Measurements from ENCODE around the gene LRRC51.
A peak's percentile ranks its signal among the peaks of the same experiment; 100 is the strongest.

The LRRC51 gene

DNA sequence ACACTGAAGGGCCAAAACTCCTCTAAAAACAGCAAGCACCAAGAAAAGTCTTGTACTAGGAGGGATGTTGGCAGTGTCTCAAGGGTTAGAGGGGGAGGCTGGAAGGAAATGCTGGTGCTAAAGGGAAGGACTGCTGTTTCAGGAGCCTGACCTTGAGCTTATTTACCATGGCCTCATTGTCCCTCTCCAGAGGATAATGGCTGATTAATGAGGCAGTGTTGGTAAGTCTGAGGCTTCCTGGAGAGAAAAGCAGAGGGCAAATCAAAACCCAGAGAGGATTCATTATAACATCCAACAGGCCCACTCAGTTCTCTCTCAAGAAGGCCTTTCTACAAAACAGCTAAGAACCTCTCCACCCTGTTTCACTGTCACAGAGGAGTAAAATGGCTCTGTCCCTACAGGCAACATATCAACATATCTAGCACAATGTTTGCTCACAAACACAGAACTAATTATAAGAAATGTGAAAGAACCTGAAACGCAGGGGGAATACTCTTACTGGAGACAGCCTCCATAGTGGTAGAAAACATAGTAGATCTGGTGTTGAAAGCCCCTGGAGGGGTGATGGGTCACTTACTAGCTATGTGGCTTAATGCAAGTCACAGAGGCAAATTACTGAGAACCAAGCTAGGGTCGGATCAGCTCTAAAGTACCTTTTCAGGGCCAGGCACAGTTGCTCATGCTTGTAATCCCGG lies 31.7 kb upstream of the LRRC51 start:
- no peak overlapping the region for H3K4me3 ChIP-seq (ENCODE audit: low read length)
- peaks cover 8% of the 10 kb centered on the region for H3K4me1 ChIP-seq (ENCODE audit: control insufficient read depth, insufficient read depth, low read length)
- H3K9ac ChIP-seq (ENCODE audit: low read length): peak overlapping the region; percentile 51
- no peaks in the 10 kb centered on the region for H3K27me3 ChIP-seq (ENCODE audit: control insufficient read depth, insufficient read depth, low read length)
- no peaks in the 10 kb centered on the region for H3K9me3 ChIP-seq (ENCODE audit: control insufficient read depth, low read length)
- no peaks in the 10 kb centered on the region for H3K36me3 ChIP-seq (ENCODE audit: control insufficient read depth, insufficient read depth, low read length)

GRCh38 chr11:72058416-72059034 lies 22.1 kb upstream of the LRRC51 start:
- no peak overlapping the region for H3K9ac ChIP-seq (ENCODE audit: low read length)
- H3K27me3 ChIP-seq (ENCODE audit: control insufficient read depth, insufficient read depth, low read length): no peaks in the 10 kb centered on the region
- H3K4me1 ChIP-seq (ENCODE audit: control insufficient read depth, insufficient read depth, low read length): no peaks in the 10 kb centered on the region
- no peaks in the 10 kb centered on the region for H3K9me3 ChIP-seq (ENCODE audit: control insufficient read depth, low read length)
- H3K36me3 ChIP-seq (ENCODE audit: control insufficient read depth, insufficient read depth, low read length): no peaks in the 10 kb centered on the region
- no peak overlapping the region for H3K4me3 ChIP-seq (ENCODE audit: low read length)

- Histone ChIP-seq H3K36me3 (ENCODE audit: control insufficient read depth, insufficient read depth, low read length) (no peaks in the 10 kb centered on the region), H3K4me3 (ENCODE audit: low read length) (no peak overlapping the region), H3K9ac (ENCODE audit: low read length) (no peak overlapping the region), H3K27me3 (ENCODE audit: control insufficient read depth, insufficient read depth, low read length) (no peaks in the 10 kb centered on the region), H3K9me3 (ENCODE audit: control insufficient read depth, low read length) (no peaks in the 10 kb centered on the region), H3K4me1 (ENCODE audit: control insufficient read depth, insufficient read depth, low read length) (peaks cover 6% of the 10 kb centered on the region)
Measured at GRCh38 chr11:72061739-72062396, 18.8 kb upstream of the LRRC51 start.

GRCh38 chr11:72066855-72067254 lies 13.8 kb upstream of the LRRC51 start:
- Histone ChIP-seq H3K27me3 (ENCODE audit: control insufficient read depth, insufficient read depth, low read length) (no peaks in the 10 kb centered on the region), H3K36me3 (ENCODE audit: control insufficient read depth, insufficient read depth, low read length) (no peaks in the 10 kb centered on the region), H3K4me3 (ENCODE audit: low read length) (no peak overlapping the region), H3K4me1 (ENCODE audit: control insufficient read depth, insufficient read depth, low read length) (peaks cover 34% of the 10 kb centered on the region), H3K9me3 (ENCODE audit: control insufficient read depth, low read length) (no peaks in the 10 kb centered on the region), H3K9ac (ENCODE audit: low read length) (no peak overlapping the region)

- no peak overlapping the region for H3K9ac ChIP-seq (ENCODE audit: low read length)
- H3K27me3 ChIP-seq (ENCODE audit: control insufficient read depth, insufficient read depth, low read length): no peaks in the 10 kb centered on the region
- H3K4me3 ChIP-seq (ENCODE audit: low read length): no peak overlapping the region
- no peaks in the 10 kb centered on the region for H3K9me3 ChIP-seq (ENCODE audit: control insufficient read depth, low read length)
- no peaks in the 10 kb centered on the region for H3K36me3 ChIP-seq (ENCODE audit: control insufficient read depth, insufficient read depth, low read length)
- peaks cover 34% of the 10 kb centered on the region for H3K4me1 ChIP-seq (ENCODE audit: control insufficient read depth, insufficient read depth, low read length)
Measured at GRCh38 chr11:72067266-72067665, 13.4 kb upstream of the LRRC51 start.

GRCh38 chr11:72067676-72068075 lies 13.0 kb upstream of the LRRC51 start:
- no peaks in the 10 kb centered on the region for H3K27me3 ChIP-seq (ENCODE audit: control insufficient read depth, insufficient read depth, low read length)
- H3K4me1 ChIP-seq (ENCODE audit: control insufficient read depth, insufficient read depth, low read length): peaks cover 34% of the 10 kb centered on the region
- H3K36me3 ChIP-seq (ENCODE audit: control insufficient read depth, insufficient read depth, low read length): no peaks in the 10 kb centered on the region
- no peak overlapping the region for H3K4me3 ChIP-seq (ENCODE audit: low read length)
- H3K9me3 ChIP-seq (ENCODE audit: control insufficient read depth, low read length): no peaks in the 10 kb centered on the region
- no peak overlapping the region for H3K9ac ChIP-seq (ENCODE audit: low read length)

GRCh38 chr11:72069200-72069599 lies 11.4 kb upstream of the LRRC51 start:
- Histone ChIP-seq H3K4me3 (ENCODE audit: low read length) (no peak overlapping the region), H3K4me1 (ENCODE audit: control insufficient read depth, insufficient read depth, low read length) (peaks cover 34% of the 10 kb centered on the region), H3K9ac (ENCODE audit: low read length) (peak overlapping the region; percentile 42), H3K36me3 (ENCODE audit: control insufficient read depth, insufficient read depth, low read length) (no peaks in the 10 kb centered on the region), H3K9me3 (ENCODE audit: control insufficient read depth, low read length) (no peaks in the 10 kb centered on the region), H3K27me3 (ENCODE audit: control insufficient read depth, insufficient read depth, low read length) (no peaks in the 10 kb centered on the region)

DNA sequence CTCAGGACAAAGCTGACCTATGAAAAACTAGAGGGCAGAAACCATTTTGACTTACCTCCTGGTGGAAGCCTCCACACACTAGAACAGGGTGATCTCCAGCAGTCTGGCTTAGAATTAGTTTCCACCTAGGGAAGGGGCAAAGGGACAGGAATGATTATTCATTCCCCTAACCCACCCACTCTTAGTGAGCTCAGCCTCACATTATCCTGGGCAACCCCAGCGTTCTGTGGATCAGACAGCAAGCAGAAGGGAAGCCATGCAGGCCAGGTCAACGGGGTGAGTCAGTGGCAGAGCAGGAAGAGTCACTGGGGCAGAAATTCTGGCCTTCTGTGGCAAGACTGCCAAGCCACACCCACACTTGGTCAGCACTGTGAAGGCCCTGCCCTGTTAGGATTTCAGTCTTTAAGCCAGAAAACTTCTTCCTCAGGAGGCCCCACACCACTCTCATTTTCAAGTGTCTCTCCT lies 10.8 kb upstream of the LRRC51 start:
- Histone ChIP-seq H3K27me3 (ENCODE audit: control insufficient read depth, insufficient read depth, low read length) (no peaks in the 10 kb centered on the region), H3K36me3 (ENCODE audit: control insufficient read depth, insufficient read depth, low read length) (no peaks in the 10 kb centered on the region), H3K9ac (ENCODE audit: low read length) (peak overlapping the region; percentile 42), H3K9me3 (ENCODE audit: control insufficient read depth, low read length) (no peaks in the 10 kb centered on the region), H3K4me1 (ENCODE audit: control insufficient read depth, insufficient read depth, low read length) (peaks cover 34% of the 10 kb centered on the region), H3K4me3 (ENCODE audit: low read length) (no peak overlapping the region)

DNA sequence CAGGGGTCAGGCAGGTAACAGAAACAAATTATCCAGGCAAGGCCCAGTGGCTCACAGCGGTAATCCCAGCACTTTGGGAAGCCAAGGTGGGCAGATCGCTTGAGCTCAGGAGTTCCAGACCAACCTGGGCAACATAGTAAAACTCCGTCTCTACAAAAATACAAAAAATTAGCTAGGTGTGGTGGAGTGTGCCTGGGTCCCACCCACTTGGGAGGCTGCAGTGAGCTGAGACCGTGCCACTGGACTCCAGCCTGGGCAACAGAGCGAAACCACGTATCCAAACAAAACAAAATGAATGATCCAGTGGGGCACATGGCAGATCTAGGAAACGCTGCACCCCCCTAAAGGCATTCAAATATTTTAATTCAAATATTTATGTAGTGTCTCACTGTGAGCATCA lies 10.2 kb upstream of the LRRC51 start:
- Histone ChIP-seq H3K27me3 (ENCODE audit: control insufficient read depth, insufficient read depth, low read length) (no peaks in the 10 kb centered on the region), H3K4me3 (ENCODE audit: low read length) (no peak overlapping the region), H3K4me1 (ENCODE audit: control insufficient read depth, insufficient read depth, low read length) (peaks cover 34% of the 10 kb centered on the region), H3K9ac (ENCODE audit: low read length) (peak overlapping the region; percentile 42), H3K36me3 (ENCODE audit: control insufficient read depth, insufficient read depth, low read length) (no peaks in the 10 kb centered on the region), H3K9me3 (ENCODE audit: control insufficient read depth, low read length) (no peaks in the 10 kb centered on the region)

DNA sequence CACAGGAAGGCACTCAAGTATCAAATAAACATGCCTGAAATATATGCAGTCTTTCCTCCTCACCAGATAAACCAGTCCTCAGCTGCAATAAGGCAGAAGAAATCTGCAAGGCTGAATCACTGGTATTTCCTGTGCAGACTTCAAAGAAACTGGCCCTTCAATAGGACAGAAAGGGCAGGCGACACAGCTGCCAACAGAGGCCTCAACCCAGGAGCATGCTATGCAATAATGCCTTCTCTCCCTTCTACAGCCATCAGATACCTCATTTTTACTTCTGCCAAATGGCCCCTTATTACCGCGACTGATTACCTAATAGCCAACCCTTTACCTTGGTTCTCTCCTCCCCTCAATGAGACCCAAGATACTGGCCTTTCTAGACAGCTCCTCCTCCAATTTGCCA lies 8.3 kb upstream of the LRRC51 start:
- H3K4me3 ChIP-seq (ENCODE audit: low read length): no peak overlapping the region
- H3K9ac ChIP-seq (ENCODE audit: low read length): no peak overlapping the region
- H3K27me3 ChIP-seq (ENCODE audit: control insufficient read depth, insufficient read depth, low read length): no peaks in the 10 kb centered on the region
- H3K9me3 ChIP-seq (ENCODE audit: control insufficient read depth, low read length): no peaks in the 10 kb centered on the region
- peaks cover 23% of the 10 kb centered on the region for H3K4me1 ChIP-seq (ENCODE audit: control insufficient read depth, insufficient read depth, low read length)
- no peaks in the 10 kb centered on the region for H3K36me3 ChIP-seq (ENCODE audit: control insufficient read depth, insufficient read depth, low read length)

DNA sequence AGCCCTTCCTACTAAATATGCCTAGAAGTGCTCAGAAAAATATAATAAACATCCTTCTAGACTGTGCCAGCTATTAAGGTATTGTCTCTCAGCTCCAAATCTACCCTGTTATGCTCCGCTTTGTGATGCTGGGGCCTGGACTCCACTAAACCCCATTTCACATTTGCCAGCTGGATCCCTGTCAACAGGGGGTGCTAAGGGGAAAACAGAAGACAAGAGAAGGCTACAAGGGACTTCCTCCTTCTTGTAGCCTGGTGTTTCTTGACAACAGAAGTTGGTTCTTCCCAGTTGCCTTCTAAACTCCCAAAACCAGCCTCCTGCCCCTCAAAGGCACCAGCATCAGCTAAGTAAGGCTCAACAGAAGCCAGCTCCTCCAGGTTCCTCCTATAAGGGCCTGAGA lies 5.5 kb upstream of the LRRC51 start:
- peak overlapping the region; percentile 55 for H3K9ac ChIP-seq (ENCODE audit: low read length)
- no peak overlapping the region for H3K4me3 ChIP-seq (ENCODE audit: low read length)
- no peaks in the 10 kb centered on the region for H3K9me3 ChIP-seq (ENCODE audit: control insufficient read depth, low read length)
- no peaks in the 10 kb centered on the region for H3K36me3 ChIP-seq (ENCODE audit: control insufficient read depth, insufficient read depth, low read length)
- H3K27me3 ChIP-seq (ENCODE audit: control insufficient read depth, insufficient read depth, low read length): no peaks in the 10 kb centered on the region
- peaks cover 9% of the 10 kb centered on the region for H3K4me1 ChIP-seq (ENCODE audit: control insufficient read depth, insufficient read depth, low read length)

GRCh38 chr11:72075756-72076155 lies 4.9 kb upstream of the LRRC51 start:
- peaks cover 2% of the 10 kb centered on the region for H3K4me1 ChIP-seq (ENCODE audit: control insufficient read depth, insufficient read depth, low read length)
- no peak overlapping the region for H3K9ac ChIP-seq (ENCODE audit: low read length)
- H3K27me3 ChIP-seq (ENCODE audit: control insufficient read depth, insufficient read depth, low read length): no peaks in the 10 kb centered on the region

More at GRCh38 chr11:72075756-72076155, 4.9 kb upstream of the LRRC51 start:
- no peaks in the 10 kb centered on the region for H3K36me3 ChIP-seq (ENCODE audit: control insufficient read depth, insufficient read depth, low read length)
- no peaks in the 10 kb centered on the region for H3K9me3 ChIP-seq (ENCODE audit: control insufficient read depth, low read length)
- no peak overlapping the region for H3K4me3 ChIP-seq (ENCODE audit: low read length)

Data from mucosa of stomach (tissue), 1 donor.